Dedifferentiated amniotic fluid mesenchymal stem cell (primary cell): ENCODE measurements around the gene ASNSD1.

Experiments
- DNase-seq: peaks from one replicate; pipeline ENCODE4 v3.0.0-alpha.2; 2016; ENCODE audit errors: extremely low spot score

The ASNSD1 gene

GRCh38 chr2:189661148-189661956, at the start of gene ASNSD1:
Gene ASNSD1 (plus strand): TSS chr2:189661459. CDS start chr2:189666133, 4,674 bp downstream.
- peak; percentile 100 for DNase-seq

- peak; percentile 82 for DNase-seq
Measured at GRCh38 chr2:189613077-189613636, 48.1 kb upstream of the ASNSD1 start.

DNA sequence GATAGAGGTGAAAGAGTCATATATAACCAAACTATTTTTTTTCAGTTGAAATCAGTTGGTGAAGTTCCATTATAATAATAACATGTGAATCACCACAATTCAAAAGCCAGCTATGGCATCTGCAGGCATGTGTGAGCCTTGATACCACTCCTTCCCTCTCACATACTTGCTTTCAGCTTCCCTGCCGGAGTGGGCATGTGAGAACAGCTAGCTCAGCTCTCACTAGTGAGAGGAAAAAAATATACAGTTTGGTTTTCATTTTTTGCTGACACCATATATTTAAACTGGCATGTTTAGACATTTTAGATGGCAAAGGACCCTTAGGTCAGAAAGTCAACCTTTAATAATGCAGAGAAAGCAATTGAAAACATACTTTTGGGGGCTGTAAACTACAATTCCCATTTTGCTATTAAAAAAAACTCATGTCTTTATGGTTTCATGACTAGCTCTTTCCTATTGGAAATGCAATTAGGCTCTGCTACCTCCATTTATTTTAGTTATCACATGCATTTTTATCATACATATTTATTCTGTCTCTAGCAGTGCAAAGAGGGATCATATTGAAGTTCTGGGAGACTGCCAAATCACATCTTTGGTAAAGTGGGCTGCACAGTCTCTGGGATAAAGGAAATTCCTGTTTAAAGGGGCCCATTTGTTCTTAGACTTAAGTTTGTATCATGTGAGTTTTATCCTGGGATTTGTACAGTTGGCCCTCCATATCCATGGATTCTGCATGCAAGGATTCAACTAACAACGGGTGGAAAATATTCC, 47.4 kb upstream of the ASNSD1 start:
- peak; percentile 68 for DNase-seq

- no peak for DNase-seq
Measured at GRCh38 chr2:189614585-189614984, 46.7 kb upstream of the ASNSD1 start.

GRCh38 chr2:189618197-189618596, 43.1 kb upstream of the ASNSD1 start:
- no peak for DNase-seq

GRCh38 chr2:189621781-189622180, 39.5 kb upstream of the ASNSD1 start:
- peak; percentile 31 for DNase-seq

DNA sequence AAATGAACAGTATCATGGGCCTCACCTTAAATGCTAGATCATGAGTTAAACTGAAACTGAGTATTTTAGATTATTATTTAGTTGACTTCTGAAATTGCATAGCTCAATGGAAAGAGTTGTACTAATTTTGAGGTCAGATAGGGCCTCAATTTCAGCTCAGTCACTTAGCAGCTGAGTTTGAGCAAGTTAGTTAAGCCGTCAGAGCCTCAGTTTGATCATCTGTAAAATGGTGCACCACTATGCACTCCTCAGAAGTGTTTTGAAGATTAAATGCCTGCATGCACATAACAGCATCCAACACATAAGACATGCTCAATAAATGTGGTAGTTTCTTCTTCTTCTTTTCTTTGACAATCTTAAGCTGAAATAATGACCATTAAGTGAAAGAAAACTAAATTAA, 38.2 kb upstream of the ASNSD1 start:
- DNase-seq, result no peak

GRCh38 chr2:189624648-189625355, 36.5 kb upstream of the ASNSD1 start:
- DNase-seq, result no peak

- no peak for DNase-seq
Measured at GRCh38 chr2:189625636-189626035, 35.6 kb upstream of the ASNSD1 start.

GRCh38 chr2:189627789-189628188, 33.5 kb upstream of the ASNSD1 start:
- DNase-seq, result no peak

GRCh38 chr2:189628817-189629530, 32.3 kb upstream of the ASNSD1 start:
- DNase-seq, result no peak

DNA sequence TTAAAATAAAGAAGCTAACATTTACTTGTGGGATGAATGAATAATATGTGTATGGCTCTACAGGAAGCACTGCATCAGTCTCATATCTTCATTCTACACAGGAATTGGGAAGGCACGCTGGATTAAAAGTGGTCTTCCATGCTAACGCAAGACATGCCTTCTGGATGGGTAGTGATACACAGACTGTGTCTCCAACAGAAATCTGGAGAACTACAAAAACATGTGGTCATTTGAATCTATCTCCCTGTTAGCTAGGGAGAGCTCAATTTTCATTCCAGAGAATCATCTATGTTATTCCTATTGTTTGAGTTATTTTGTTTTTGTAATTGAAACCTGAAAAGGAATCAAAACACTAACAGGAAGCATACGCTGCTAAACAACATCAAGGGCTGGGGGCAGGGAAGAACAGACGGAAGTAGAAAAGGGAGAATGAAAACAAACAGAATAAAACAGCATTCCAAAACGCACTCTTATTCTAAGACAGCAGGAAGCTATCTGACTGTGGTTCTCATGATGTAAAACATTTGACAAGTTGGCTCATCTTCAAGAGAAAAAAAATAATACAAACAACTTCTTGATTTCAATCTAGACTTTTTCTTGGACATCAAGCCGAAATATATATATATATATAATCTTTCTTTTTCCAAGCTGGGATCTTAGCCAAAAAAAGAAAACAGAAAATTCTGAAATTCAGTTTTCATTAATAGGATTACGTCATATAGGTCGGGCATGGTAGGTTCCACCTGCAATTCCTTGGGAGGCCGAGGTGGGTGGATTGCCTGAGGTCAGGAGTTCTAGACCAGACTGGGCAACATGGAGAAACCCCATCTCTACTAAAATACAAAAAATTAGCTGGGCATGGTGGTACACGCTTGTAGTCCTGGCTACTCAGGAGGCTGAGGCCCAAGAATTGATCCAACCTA, 31.5 kb upstream of the ASNSD1 start:
- DNase-seq, result peak; percentile 61

DNA sequence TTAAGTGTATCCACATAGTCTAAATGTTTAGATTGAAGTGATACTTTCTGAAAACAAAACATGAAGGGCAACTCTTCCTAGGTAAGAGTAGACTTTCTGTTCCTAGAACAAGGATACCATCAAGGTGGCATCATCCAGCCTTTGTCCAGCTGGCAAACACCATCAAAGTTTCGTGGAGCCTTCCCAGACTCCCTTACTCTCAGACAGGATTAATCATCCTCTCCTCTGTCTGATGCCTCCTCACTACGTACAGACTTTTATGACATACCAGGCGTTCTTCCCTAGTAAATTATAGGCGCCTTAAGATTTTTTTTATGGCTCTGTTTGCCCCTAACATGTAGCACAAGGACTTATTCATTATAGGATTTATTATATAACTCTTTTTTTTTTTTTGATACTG, 29.4 kb upstream of the ASNSD1 start:
- no peak for DNase-seq

DNA sequence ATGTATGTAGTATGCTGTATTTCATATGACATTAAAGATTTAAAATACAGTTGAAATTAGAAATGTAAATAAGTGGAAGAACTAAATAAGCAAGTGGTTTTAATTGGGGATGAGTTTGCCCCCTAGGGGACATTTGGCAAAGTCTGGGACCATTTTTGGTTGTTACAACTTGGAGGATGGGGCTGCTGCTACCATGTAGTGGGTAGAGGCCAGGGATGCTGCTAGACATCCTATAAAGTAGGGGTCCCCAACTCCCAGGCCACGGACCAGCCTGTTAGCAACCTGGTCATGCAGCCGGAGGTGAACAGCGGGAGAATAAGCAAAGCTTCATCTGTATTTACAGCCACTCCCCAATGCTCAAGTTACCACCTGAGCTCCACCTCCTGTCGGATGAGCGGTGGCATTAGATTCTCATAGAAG, 27.9 kb upstream of the ASNSD1 start:
- no peak for DNase-seq

GRCh38 chr2:189635353-189635752, 25.9 kb upstream of the ASNSD1 start:
- DNase-seq, result no peak

- DNase-seq, result no peak
Measured at GRCh38 chr2:189638301-189639006, 22.8 kb upstream of the ASNSD1 start.

DNA sequence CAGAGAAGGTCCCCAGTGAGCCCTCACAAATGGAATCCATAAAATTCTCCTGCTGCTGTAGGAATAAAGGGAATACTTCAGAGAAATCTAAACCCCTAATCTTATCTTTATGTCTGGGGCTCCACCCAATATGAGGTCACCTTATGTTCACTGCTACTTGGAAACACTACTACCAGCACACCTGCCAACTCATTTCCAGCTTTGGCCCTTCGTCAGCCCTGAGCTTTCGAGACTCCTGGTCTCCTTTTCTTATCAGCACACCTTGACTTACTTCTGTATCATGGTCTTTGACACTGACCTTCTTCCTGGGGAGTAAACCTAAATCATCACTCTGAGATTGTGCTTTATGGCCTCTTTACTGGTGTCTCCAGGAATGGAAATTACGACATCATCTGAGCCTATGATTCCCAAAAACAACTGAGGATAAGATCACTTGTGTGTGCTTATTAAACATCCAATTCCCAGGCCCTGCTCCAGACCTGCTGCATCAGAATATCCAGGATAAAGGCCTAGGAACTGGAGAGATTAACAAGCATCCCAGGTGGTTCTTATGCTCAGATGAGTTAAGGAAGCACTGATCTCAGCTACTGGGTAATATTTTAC, 22.2 kb upstream of the ASNSD1 start:
- DNase-seq, result no peak

- no peak for DNase-seq
Measured at GRCh38 chr2:189641002-189641401, 20.3 kb upstream of the ASNSD1 start.

GRCh38 chr2:189641590-189641989, 19.7 kb upstream of the ASNSD1 start:
- no peak for DNase-seq
